GM12865 (cell line): ENCODE results near the gene ACER3.

Experiments used
- DNase-seq: peaks from one replicate; pipeline ENCODE4 v3.0.0; 2010; ENCODE audit warnings: low read depth
- H3K4me3 ChIP-seq: 2 replicates; pipeline ENCODE4 v1.5.1; 2011; ENCODE audit warnings: mild to moderate bottlenecking, low read depth, low read length, control low read depth
- TF ChIP-seq, protein P1 (sequence below): IDR thresholded peaks from 2 replicates; pipeline ENCODE4 v1.5.1; 2011; ENCODE audit warnings: low read length, control low read depth, low read depth, inconsistent platforms; ENCODE audit not compliant: insufficient read depth; ENCODE audit errors: missing control alignments

ACER3 gene

DNA sequence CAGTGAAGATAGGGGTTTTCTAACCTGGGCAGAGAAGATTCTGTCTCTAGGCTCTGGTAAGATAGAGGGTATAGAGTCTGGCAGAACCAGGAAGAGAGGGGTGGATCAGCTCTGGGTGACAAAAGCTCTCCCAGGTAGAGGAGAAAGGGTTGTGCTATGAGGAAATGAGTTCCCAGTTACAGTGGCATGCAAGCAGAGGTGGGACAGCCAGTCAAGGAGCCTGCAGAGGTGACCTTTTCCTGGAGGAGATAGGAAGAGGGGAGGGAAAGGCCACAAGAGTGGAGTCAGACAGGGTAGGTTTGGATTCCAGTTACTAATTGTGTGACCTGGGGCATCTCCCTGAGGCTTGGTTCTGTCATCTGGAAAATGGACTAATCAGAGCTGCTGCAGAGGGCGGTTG is 202.7 kb downstream of the ACER3 start:
- DNase-seq, result no peak
- no peak overlapping the region for H3K4me3 ChIP-seq
- TF ChIP-seq, protein P1, sequence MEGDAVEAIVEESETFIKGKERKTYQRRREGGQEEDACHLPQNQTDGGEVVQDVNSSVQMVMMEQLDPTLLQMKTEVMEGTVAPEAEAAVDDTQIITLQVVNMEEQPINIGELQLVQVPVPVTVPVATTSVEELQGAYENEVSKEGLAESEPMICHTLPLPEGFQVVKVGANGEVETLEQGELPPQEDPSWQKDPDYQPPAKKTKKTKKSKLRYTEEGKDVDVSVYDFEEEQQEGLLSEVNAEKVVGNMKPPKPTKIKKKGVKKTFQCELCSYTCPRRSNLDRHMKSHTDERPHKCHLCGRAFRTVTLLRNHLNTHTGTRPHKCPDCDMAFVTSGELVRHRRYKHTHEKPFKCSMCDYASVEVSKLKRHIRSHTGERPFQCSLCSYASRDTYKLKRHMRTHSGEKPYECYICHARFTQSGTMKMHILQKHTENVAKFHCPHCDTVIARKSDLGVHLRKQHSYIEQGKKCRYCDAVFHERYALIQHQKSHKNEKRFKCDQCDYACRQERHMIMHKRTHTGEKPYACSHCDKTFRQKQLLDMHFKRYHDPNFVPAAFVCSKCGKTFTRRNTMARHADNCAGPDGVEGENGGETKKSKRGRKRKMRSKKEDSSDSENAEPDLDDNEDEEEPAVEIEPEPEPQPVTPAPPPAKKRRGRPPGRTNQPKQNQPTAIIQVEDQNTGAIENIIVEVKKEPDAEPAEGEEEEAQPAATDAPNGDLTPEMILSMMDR, result no peak

DNA sequence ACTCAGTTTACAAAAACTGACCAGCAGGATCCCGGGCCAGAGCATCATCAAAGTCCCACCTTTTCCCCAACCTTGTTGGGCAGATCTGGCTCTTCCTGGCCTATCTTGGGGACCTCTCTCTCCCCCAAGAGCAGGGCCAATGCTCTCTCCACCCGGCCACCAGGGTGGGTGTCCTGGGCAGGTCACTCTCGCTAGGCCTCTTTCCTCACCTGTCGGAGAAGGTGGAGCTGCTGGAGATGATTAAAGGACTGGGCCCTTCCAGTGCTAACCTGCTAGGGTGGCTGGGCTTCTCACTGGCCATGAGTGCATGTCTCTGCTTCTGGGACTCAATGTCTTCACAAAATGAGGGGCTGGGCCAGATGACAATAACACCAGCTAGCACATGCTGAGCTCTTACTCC is 203.1 kb downstream of the ACER3 start:
- DNase-seq, result no peak
- H3K4me3 ChIP-seq, result no peak overlapping the region
- TF ChIP-seq, protein P1, result no peak

DNA sequence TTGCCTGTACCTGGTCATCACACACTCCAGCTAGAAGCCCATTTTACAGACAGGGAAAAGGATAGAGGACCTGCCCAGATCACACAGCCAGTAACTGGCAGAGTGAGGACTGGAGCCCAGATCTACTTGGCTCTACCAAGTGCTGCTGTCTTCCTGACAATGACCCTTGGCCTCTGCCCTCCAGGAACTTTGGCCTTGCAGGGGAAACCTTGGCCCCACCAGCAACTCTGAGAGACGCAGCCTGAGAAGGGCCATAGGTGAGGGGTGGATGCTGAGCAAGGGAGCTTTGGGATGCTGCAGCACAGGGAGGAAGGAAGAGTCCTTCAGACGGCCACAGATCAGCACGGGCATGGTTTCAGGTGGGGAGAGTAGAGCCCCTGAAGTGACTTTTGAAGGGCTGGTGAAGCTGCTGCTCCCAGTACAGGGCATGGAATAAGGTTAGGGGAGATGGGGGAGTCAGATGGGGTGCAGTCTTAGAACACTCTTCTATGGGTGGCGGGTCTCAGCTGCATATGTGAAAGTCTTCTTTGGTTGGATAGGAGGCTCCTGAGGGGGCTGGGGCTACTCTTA is 204.0 kb downstream of the ACER3 start:
- no peak overlapping the region for H3K4me3 ChIP-seq
- TF ChIP-seq, protein P1, result no peak
- DNase-seq, result no peak

DNA sequence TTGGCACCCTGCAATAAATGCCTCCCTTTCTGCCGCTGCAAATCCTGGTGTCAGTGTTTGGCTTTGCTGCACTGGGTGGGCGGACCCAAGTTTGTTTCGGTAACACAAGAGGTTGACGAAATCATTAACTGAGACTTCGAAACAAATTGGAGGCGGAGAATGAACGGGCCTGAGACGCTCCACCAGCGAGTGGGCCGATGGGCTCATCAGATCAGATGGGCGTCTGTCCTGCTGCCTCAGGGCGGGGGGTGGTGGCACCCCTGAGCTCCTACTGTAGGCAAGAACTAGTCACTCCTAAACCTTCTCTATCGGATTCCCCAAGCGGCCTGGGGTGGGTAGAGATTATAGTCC is 205.1 kb downstream of the ACER3 start:
- TF ChIP-seq, protein P1, result no peak
- peak overlapping the region; percentile 67 for H3K4me3 ChIP-seq
- DNase-seq, result peak; percentile 30

DNA sequence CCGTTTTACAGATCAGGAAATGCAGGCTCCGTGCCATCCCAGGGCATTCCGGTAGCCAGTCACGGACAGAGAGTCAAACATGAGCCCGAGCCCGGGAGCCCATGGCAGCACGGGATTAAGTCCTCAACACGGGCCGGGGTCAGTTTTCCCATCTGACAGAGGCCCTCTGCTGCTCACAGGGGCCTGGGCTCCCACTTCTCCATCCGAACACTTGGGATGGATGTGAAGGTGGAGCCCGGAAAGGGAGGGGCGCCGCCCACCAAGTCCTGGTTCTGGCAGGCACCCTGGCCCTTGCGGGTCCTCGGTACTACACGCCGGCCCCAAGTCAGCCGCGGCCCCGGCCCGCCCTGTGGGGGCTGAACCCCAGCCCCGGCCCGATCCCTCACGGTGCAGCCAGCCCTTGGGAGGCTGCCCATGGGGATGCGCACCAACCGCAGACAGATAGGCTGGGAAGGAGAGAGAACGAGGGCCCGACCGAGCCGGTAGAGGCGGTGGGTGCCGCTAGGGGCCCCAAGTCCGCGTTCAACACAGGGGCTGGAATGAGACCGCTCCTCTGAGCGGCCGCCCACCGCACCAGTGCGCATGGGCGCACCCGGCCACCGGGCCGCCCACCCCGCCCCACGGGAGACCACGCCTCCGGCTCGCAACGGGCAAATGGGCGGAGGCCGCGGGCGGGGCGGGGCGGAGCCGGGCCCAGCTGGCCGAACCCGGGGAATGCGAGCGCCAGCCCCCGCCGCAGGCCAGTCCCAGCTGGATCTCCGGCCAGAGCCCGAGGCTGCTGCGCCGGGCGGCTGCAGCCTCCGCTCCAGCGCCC is 205.7 kb downstream of the ACER3 start, which contains the start of gene CAPN5:
Gene CAPN5, plus strand, starts transcription at position 743 of the 814 bp plus-strand sequence. CDS start 17,916 bp downstream, outside the sequence.
- TF ChIP-seq, protein P1, result peak; percentile 20
- peak within 1 kb of the TSS; percentile 67 for H3K4me3 ChIP-seq
- peak; percentile 88 for DNase-seq

DNA sequence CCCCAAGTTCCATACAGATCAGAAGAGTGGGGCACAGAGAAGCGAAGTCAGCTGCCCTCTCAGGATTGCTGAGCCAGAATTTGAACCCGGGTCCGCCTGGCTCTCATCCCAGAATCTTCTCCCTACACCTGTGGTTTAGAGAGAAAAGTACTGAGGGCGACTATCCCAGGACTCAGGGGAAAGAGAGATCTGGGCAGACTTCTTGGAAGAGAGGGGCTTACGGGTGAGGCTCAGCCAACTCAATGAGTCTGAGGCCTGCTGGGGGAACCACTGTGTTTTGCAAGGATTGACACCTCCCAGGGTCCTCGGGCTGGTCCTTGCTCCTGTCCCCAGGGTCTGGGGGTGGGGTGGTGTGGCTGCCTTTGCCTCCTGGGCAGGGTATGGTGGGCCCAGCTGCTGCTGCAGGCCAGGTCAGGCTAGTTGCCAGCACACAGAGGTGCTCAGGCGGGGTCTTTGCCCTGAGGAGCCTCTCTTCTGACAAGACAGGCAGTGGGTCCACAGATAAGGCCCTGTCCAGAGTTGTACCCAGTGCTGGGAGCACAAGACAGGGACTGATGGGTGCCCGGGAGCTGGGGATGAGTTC is 207.2 kb downstream of the ACER3 start:
- no peak overlapping the region for H3K4me3 ChIP-seq
- TF ChIP-seq, protein P1, result no peak
- no peak for DNase-seq
